ENCODE measurements around the gene FARP1.

FARP1 gene

GRCh38 chr13:98420554-98421175 is 277.8 kb downstream of the FARP1 start:
- DNase-seq (ENCODE audit: low spot score), result no peak

- no peak for DNase-seq (ENCODE audit: low spot score)
Observed at GRCh38 chr13:98422046-98422445, 279.2 kb downstream of the FARP1 start.

GRCh38 chr13:98423417-98423816 is 280.5 kb downstream of the FARP1 start:
- DNase-seq (ENCODE audit: low spot score), result no peak

- DNase-seq (ENCODE audit: low spot score), result no peak
Observed at GRCh38 chr13:98427331-98427995, 284.6 kb downstream of the FARP1 start.

- DNase-seq (ENCODE audit: low spot score), result no peak
Observed at GRCh38 chr13:98428256-98428966, 285.5 kb downstream of the FARP1 start.

- DNase-seq (ENCODE audit: low spot score), result no peak
Observed at GRCh38 chr13:98429081-98429480, 286.2 kb downstream of the FARP1 start.

GRCh38 chr13:98429531-98429930 is 286.6 kb downstream of the FARP1 start:
- no peak for DNase-seq (ENCODE audit: low spot score)

- no peak for DNase-seq (ENCODE audit: low spot score)
Observed at GRCh38 chr13:98429977-98430736, 287.3 kb downstream of the FARP1 start.

GRCh38 chr13:98432638-98433037 is 289.7 kb downstream of the FARP1 start:
- DNase-seq (ENCODE audit: low spot score), result no peak

- no peak for DNase-seq (ENCODE audit: low spot score)
Observed at GRCh38 chr13:98433654-98434053, 290.8 kb downstream of the FARP1 start.

- DNase-seq (ENCODE audit: low spot score), result no peak
Observed at GRCh38 chr13:98434060-98434459, 291.2 kb downstream of the FARP1 start.

- no peak for DNase-seq (ENCODE audit: low spot score)
Observed at GRCh38 chr13:98435376-98435775, 292.5 kb downstream of the FARP1 start.

GRCh38 chr13:98436233-98436910 is 293.5 kb downstream of the FARP1 start:
- no peak for DNase-seq (ENCODE audit: low spot score)

GRCh38 chr13:98438246-98439125 is 295.6 kb downstream of the FARP1 start:
- DNase-seq (ENCODE audit: low spot score), result no peak

GRCh38 chr13:98439126-98439828 is 296.4 kb downstream of the FARP1 start:
- no peak for DNase-seq (ENCODE audit: low spot score)

GRCh38 chr13:98439896-98440295 is 297.0 kb downstream of the FARP1 start:
- DNase-seq (ENCODE audit: low spot score), result no peak

GRCh38 chr13:98440390-98441055 is 297.6 kb downstream of the FARP1 start:
- DNase-seq (ENCODE audit: low spot score), result no peak

GRCh38 chr13:98441056-98441676 is 298.3 kb downstream of the FARP1 start:
- DNase-seq (ENCODE audit: low spot score), result no peak
